Natural killer cell treated with Interleukin-12 subunit alpha and Interleukin-12 subunit beta and Interleukin-15 and Interleukin-18, amount 100 ng/mL, for 72 hours (primary cell): Measurements from ENCODE around the gene NLRC3. TPM values are rescaled to one million over a fixed set of nuclear protein-coding genes. Genes with fewer than 3 reads are reported as not detected.
"Not testable (repeated sequence)": the region's sequence is repeated elsewhere in the genome, so short reads cannot be mapped to it uniquely, and the experiment has no call there.

ENCODE experiments used
- ATAC-seq, 2 donors: fragments of 150-1000 bp; cut with Tn5 transposase in 1 of 2; sonication (Bioruptor Pico), chemical (Tn5 transposase) in 1 of 2; 2 replicates each; pipeline ENCODE4 v1.10.0; 2021
- DNase-seq: peaks from one replicate; pipeline ENCODE4 v3.0.0; 2022; ENCODE audit warnings: low spot score
- H3K27ac Mint-ChIP-seq, 2 donors: 1 replicate in 1 of 2; 2 replicates in 1 of 2; pipeline ENCODE4 v1.8.0; 2022; ENCODE audit warnings: mixed read lengths in 2 of 2, mild to moderate bottlenecking in 1 of 2, moderate library complexity in 1 of 2
- H3K27me3 Mint-ChIP-seq, 2 donors: 1 replicate in 1 of 2; 2 replicates in 1 of 2; pipeline ENCODE4 v1.8.0; 2022; ENCODE audit warnings: mixed read lengths in 2 of 2
- H3K36me3 Mint-ChIP-seq: one replicate; pipeline ENCODE4 v1.8.0; 2022; ENCODE audit warnings: mixed read lengths
- H3K4me1 Mint-ChIP-seq, 2 donors: 1 replicate in 1 of 2; 2 replicates in 1 of 2; pipeline ENCODE4 v1.8.0; 2022; ENCODE audit warnings: low read depth in 2 of 2, mixed read lengths in 2 of 2, mild to moderate bottlenecking in 1 of 2
- H3K4me3 Mint-ChIP-seq: one replicate; pipeline ENCODE4 v1.8.0; 2022; ENCODE audit warnings: mixed read lengths
- H3K9me3 Mint-ChIP-seq: 2 replicates; pipeline ENCODE4 v1.8.0; 2022; ENCODE audit warnings: mixed read lengths
- total RNA-seq, 2 donors: library from RNA; stranded (reverse); gene quantifications; one replicate each; pipeline ENCODE4 v1.2.3, GENCODE V29; 2022

Gene NLRC3
- total RNA-seq, 2 donors from 2014 or later: 48.3 to 61.8 TPM

- DNase-seq: peak; percentile 57
- Mint-ChIP-seq H3K9me3 (no peaks in the 10 kb centered on the region), H3K27ac (peak overlapping the region in 1 of 2 donors; percentile 53), H3K4me1 (peaks cover 0 to 3% of the 10 kb centered on the region in 2 donors), H3K36me3 (no peaks in the 10 kb centered on the region), H3K4me3 (no peak overlapping the region), H3K27me3 (no peaks in the 10 kb centered on the region)
- ATAC-seq: no peak
These were observed 35.6 kb downstream of the NLRC3 start for GRCh38 chr16:3541527-3542155.

GRCh38 chr16:3538222-3538621, 39.0 kb downstream of the NLRC3 start:
- H3K4me1 Mint-ChIP-seq: peaks cover 12 to 15% of the 10 kb centered on the region in 2 donors
- ATAC-seq: no peak
- no peaks in the 10 kb centered on the region for H3K27me3 Mint-ChIP-seq
- H3K4me3 Mint-ChIP-seq: no peak overlapping the region
- H3K27ac Mint-ChIP-seq: no peak overlapping the region
- DNase-seq: no peak
- H3K36me3 Mint-ChIP-seq: no peaks in the 10 kb centered on the region
- no peaks in the 10 kb centered on the region for H3K9me3 Mint-ChIP-seq

GRCh38 chr16:3536851-3537250, 40.4 kb downstream of the NLRC3 start:
- no peak for DNase-seq
- Mint-ChIP-seq H3K4me1 (peaks cover 12 to 15% of the 10 kb centered on the region in 2 donors), H3K9me3 (no peaks in the 10 kb centered on the region), H3K4me3 (no peak overlapping the region), H3K36me3 (no peaks in the 10 kb centered on the region), H3K27ac (no peak overlapping the region), H3K27me3 (no peaks in the 10 kb centered on the region)
- no peak for ATAC-seq

GRCh38 chr16:3536271-3536731, 40.9 kb downstream of the NLRC3 start:
- peak overlapping the region in 1 of 2 donors; percentile 28 for H3K27ac Mint-ChIP-seq
- H3K4me3 Mint-ChIP-seq: no peak overlapping the region
- no peaks in the 10 kb centered on the region for H3K27me3 Mint-ChIP-seq
- peaks cover 12 to 15% of the 10 kb centered on the region in 2 donors for H3K4me1 Mint-ChIP-seq
- no peaks in the 10 kb centered on the region for H3K36me3 Mint-ChIP-seq
- DNase-seq: peak; percentile 35
- no peak for ATAC-seq
- H3K9me3 Mint-ChIP-seq: no peaks in the 10 kb centered on the region

- Mint-ChIP-seq H3K27me3 (no peaks in the 10 kb centered on the region), H3K4me1 (peaks cover 12 to 15% of the 10 kb centered on the region in 2 donors), H3K36me3 (no peaks in the 10 kb centered on the region), H3K27ac (peak overlapping the region in 1 of 2 donors; percentile 69), H3K9me3 (no peaks in the 10 kb centered on the region), H3K4me3 (no peak overlapping the region)
- peak; percentile 5 for DNase-seq
- ATAC-seq: no peak
These were observed 43.1 kb downstream of the NLRC3 start for GRCh38 chr16:3534126-3534525.

GRCh38 chr16:3532741-3533140, 44.5 kb downstream of the NLRC3 start:
- ATAC-seq (no peak), DNase-seq (peak; percentile 49)
- H3K4me1 Mint-ChIP-seq: peaks cover 18 to 23% of the 10 kb centered on the region in 2 donors
- no peak overlapping the region for H3K4me3 Mint-ChIP-seq
- H3K27ac Mint-ChIP-seq: no peak overlapping the region
- no peaks in the 10 kb centered on the region for H3K27me3 Mint-ChIP-seq
- no peaks in the 10 kb centered on the region for H3K9me3 Mint-ChIP-seq
- no peaks in the 10 kb centered on the region for H3K36me3 Mint-ChIP-seq

GRCh38 chr16:3530371-3530914, 46.8 kb downstream of the NLRC3 start:
- Mint-ChIP-seq H3K4me3 (no peak overlapping the region), H3K36me3 (no peaks in the 10 kb centered on the region), H3K27me3 (no peaks in the 10 kb centered on the region), H3K9me3 (no peaks in the 10 kb centered on the region), H3K4me1 (peaks cover 17 to 18% of the 10 kb centered on the region in 2 donors), H3K27ac (no peak overlapping the region)
- DNase-seq: peak; percentile 49
- no peak for ATAC-seq

GRCh38 chr16:3529175-3529574, 48.0 kb downstream of the NLRC3 start:
- Mint-ChIP-seq H3K36me3 (no peaks in the 10 kb centered on the region), H3K27me3 (no peaks in the 10 kb centered on the region), H3K27ac (no peak overlapping the region)

GRCh38 chr16:3528406-3528805, 48.8 kb downstream of the NLRC3 start:
- DNase-seq: peak; percentile 40
- Mint-ChIP-seq H3K27ac (no peak overlapping the region), H3K9me3 (no peaks in the 10 kb centered on the region), H3K4me1 (peaks cover 8 to 9% of the 10 kb centered on the region in 2 donors), H3K4me3 (no peak overlapping the region), H3K36me3 (no peaks in the 10 kb centered on the region), H3K27me3 (no peaks in the 10 kb centered on the region)
- no peak for ATAC-seq

More at GRCh38 chr16:3529175-3529574, 48.0 kb downstream of the NLRC3 start:
- no peaks in the 10 kb centered on the region for H3K9me3 Mint-ChIP-seq
- H3K4me3 Mint-ChIP-seq: no peak overlapping the region
- ATAC-seq: no peak
- peaks cover 11 to 13% of the 10 kb centered on the region in 2 donors for H3K4me1 Mint-ChIP-seq
- DNase-seq: no peak

- not testable (repeated sequence) for H3K4me1 Mint-ChIP-seq, H3K4me3 Mint-ChIP-seq, H3K27me3 Mint-ChIP-seq, H3K9me3 Mint-ChIP-seq, H3K36me3 Mint-ChIP-seq, ATAC-seq, H3K27ac Mint-ChIP-seq
- DNase-seq: peak; percentile 67
These were observed 49.9 kb downstream of the NLRC3 start for GRCh38 chr16:3527216-3527829.

GRCh38 chr16:3525951-3526350, 51.3 kb downstream of the NLRC3 start:
- Mint-ChIP-seq H3K27me3 (no peaks in the 10 kb centered on the region), H3K4me1 (peaks cover 8 to 9% of the 10 kb centered on the region in 2 donors), H3K27ac (peak overlapping the region in 1 of 2 donors; percentile 47), H3K9me3 (no peaks in the 10 kb centered on the region), H3K4me3 (no peak overlapping the region), H3K36me3 (no peaks in the 10 kb centered on the region)
- DNase-seq: peak; percentile 15
- no peak for ATAC-seq

- Mint-ChIP-seq H3K27me3 (no peaks in the 10 kb centered on the region), H3K9me3 (no peaks in the 10 kb centered on the region), H3K4me1 (peaks cover 5 to 8% of the 10 kb centered on the region in 2 donors), H3K4me3 (no peak overlapping the region), H3K36me3 (no peaks in the 10 kb centered on the region), H3K27ac (no peak overlapping the region)
- ATAC-seq (no peak), DNase-seq (no peak)
These were observed 53.9 kb downstream of the NLRC3 start for GRCh38 chr16:3523281-3523680.

- Mint-ChIP-seq H3K36me3 (no peaks in the 10 kb centered on the region), H3K4me3 (no peak overlapping the region)
These were observed 56.4 kb downstream of the NLRC3 start for GRCh38 chr16:3520841-3521240.

GRCh38 chr16:3520413-3520812, 56.8 kb downstream of the NLRC3 start:
- Mint-ChIP-seq H3K9me3 (no peaks in the 10 kb centered on the region), H3K27ac (no peak overlapping the region), H3K27me3 (no peaks in the 10 kb centered on the region), H3K36me3 (no peaks in the 10 kb centered on the region), H3K4me3 (no peak overlapping the region), H3K4me1 (no peaks in the 10 kb centered on the region)
- DNase-seq (no peak), ATAC-seq (no peak)

More at GRCh38 chr16:3520841-3521240, 56.4 kb downstream of the NLRC3 start:
- H3K27ac Mint-ChIP-seq: no peak overlapping the region
- no peaks in the 10 kb centered on the region for H3K4me1 Mint-ChIP-seq
- H3K27me3 Mint-ChIP-seq: no peaks in the 10 kb centered on the region
- DNase-seq (no peak), ATAC-seq (no peak)
- H3K9me3 Mint-ChIP-seq: no peaks in the 10 kb centered on the region
